Neural cell (in vitro differentiated cells): ENCODE data around the gene NOTUM.

Source experiments
- CTCF ChIP-seq: fragments of 450-650 bp; IDR thresholded peaks from 2 replicates; pipeline ENCODE4 v1.5.1; 2014; ENCODE audit warnings: antibody characterized with exemption, mild to moderate bottlenecking, moderate library complexity; ENCODE audit not compliant: poor library complexity, severe bottlenecking
- EZH2 ChIP-seq: fragments of 200-600, 300-800 bp; shearing (Covaris generic), sonication (generic); IDR thresholded peaks from 2 replicates; pipeline ENCODE4 v1.6.1; 2014; ENCODE audit warnings: antibody characterized with exemption, low read length, borderline replicate concordance, mild to moderate bottlenecking; ENCODE audit not compliant: insufficient read depth, poor library complexity, severe bottlenecking

GRCh38 chr17:81978524-81979298 lies 17.7 kb upstream of the NOTUM start:
- TF ChIP-seq EZH2: no peak
- TF ChIP-seq CTCF: no peak
